H9 (cell line): ENCODE measurements around the gene PRR9. TPM values are rescaled to one million over a fixed set of nuclear protein-coding genes. Genes with fewer than 3 reads are reported as not detected.

Experiments used
- DNase-seq: peaks from one replicate; pipeline ENCODE4 v3.0.0-alpha.2; 2017
- H2AFZ ChIP-seq: one replicate; pipeline ENCODE4 v1.6.1; 2013; ENCODE audit warnings: mild to moderate bottlenecking, low read length, control low read depth, moderate library complexity
- H2AK5ac ChIP-seq: 2 replicates; pipeline ENCODE4 v1.6.1; 2013; ENCODE audit warnings: low read length, control low read depth, mixed read lengths; ENCODE audit not compliant: insufficient read length
- H2BK120ac ChIP-seq: one replicate; pipeline ENCODE4 v1.6.1; 2013; ENCODE audit warnings: low read depth, mild to moderate bottlenecking, low read length, control low read depth, inconsistent platforms; ENCODE audit not compliant: poor library complexity, severe bottlenecking
- H2BK12ac ChIP-seq: 2 replicates; pipeline ENCODE4 v1.6.1; 2013; ENCODE audit warnings: low read length, control low read depth, mixed read lengths, low read depth; ENCODE audit not compliant: insufficient read length
- H2BK15ac ChIP-seq: 2 replicates; pipeline ENCODE4 v1.6.1; 2013; ENCODE audit warnings: low read depth, low read length, control low read depth
- H2BK20ac ChIP-seq: one replicate; pipeline ENCODE4 v1.6.1; 2013; ENCODE audit warnings: low read depth, mild to moderate bottlenecking, low read length, control low read depth, inconsistent platforms; ENCODE audit not compliant: poor library complexity, severe bottlenecking
- H2BK5ac ChIP-seq: 2 replicates; pipeline ENCODE4 v1.6.1; 2013; ENCODE audit warnings: low read length, control low read depth, mixed read lengths; ENCODE audit not compliant: insufficient read length
- H3K14ac ChIP-seq: 2 replicates; pipeline ENCODE4 v1.6.1; 2013; ENCODE audit warnings: low read length, control low read depth; ENCODE audit not compliant: insufficient read depth
- H3K18ac ChIP-seq: 2 replicates; pipeline ENCODE4 v1.6.1; 2013; ENCODE audit warnings: low read depth, mild to moderate bottlenecking, mixed read lengths, low read length, control low read depth; ENCODE audit not compliant: insufficient read length
- H3K23ac ChIP-seq: 2 replicates; pipeline ENCODE4 v1.6.1; 2013; ENCODE audit warnings: low read length, control low read depth, mixed read lengths, low read depth; ENCODE audit not compliant: insufficient read length
- H3K23me2 ChIP-seq: 2 replicates; pipeline ENCODE4 v1.6.1; 2013; ENCODE audit warnings: low read depth, mild to moderate bottlenecking, mixed read lengths, low read length, control low read depth; ENCODE audit not compliant: insufficient read length, poor library complexity, severe bottlenecking
- H3K27ac ChIP-seq: 2 replicates; pipeline ENCODE4 v1.5.1; 2013; ENCODE audit warnings: low read length, control low read depth, mixed read lengths, low read depth; ENCODE audit not compliant: insufficient read length
- H3K27me3 ChIP-seq: 2 replicates; pipeline ENCODE4 v1.6.1; 2013; ENCODE audit warnings: low read length, control low read depth, inconsistent platforms; ENCODE audit not compliant: insufficient read depth
- H3K4ac ChIP-seq: 2 replicates; pipeline ENCODE4 v1.6.1; 2013; ENCODE audit warnings: low read depth, mild to moderate bottlenecking, control low read depth, inconsistent platforms, low read length, moderate library complexity
- H3K4me1 ChIP-seq: 2 replicates; pipeline ENCODE4 v1.6.1; 2013; ENCODE audit warnings: low read length, control low read depth, inconsistent platforms; ENCODE audit not compliant: insufficient read depth
- H3K4me2 ChIP-seq: 2 replicates; pipeline ENCODE4 v1.6.1; 2013; ENCODE audit warnings: low read length, control low read depth, mixed read lengths; ENCODE audit not compliant: insufficient read length, insufficient read depth
- H3K56ac ChIP-seq: 2 replicates; pipeline ENCODE4 v1.6.1; 2013; ENCODE audit warnings: low read depth, mild to moderate bottlenecking, mixed read lengths, low read length, control low read depth; ENCODE audit not compliant: insufficient read length
- H3K79me1 ChIP-seq: 2 replicates; pipeline ENCODE4 v1.6.1; 2013; ENCODE audit warnings: low read depth, mild to moderate bottlenecking, moderate library complexity, low read length, control low read depth, inconsistent platforms; ENCODE audit not compliant: insufficient read depth, poor library complexity, severe bottlenecking
- H3K79me2 ChIP-seq: 2 replicates; pipeline ENCODE4 v1.6.1; 2013; ENCODE audit warnings: low read length, control low read depth, inconsistent platforms; ENCODE audit not compliant: insufficient read depth
- H3K9ac ChIP-seq: 2 replicates; pipeline ENCODE4 v1.6.1; 2013; ENCODE audit warnings: low read length, control low read depth, mixed read lengths; ENCODE audit not compliant: insufficient read length; ENCODE audit errors: extremely low read depth
- H3K9me3 ChIP-seq: one replicate; pipeline ENCODE4 v1.6.1; 2013; ENCODE audit warnings: low read depth, low read length, inconsistent platforms; ENCODE audit not compliant: control insufficient read depth
- H3T11ph ChIP-seq: one replicate; pipeline ENCODE4 v1.6.1; 2013; ENCODE audit warnings: mild to moderate bottlenecking, low read length, control low read depth, inconsistent platforms
- H4K20me1 ChIP-seq: one replicate; pipeline ENCODE4 v1.6.1; 2013; ENCODE audit not compliant: control insufficient read depth, insufficient read length, insufficient read depth
- H4K5ac ChIP-seq: 2 replicates; pipeline ENCODE4 v1.6.1; 2013; ENCODE audit warnings: low read depth, mild to moderate bottlenecking, mixed read lengths, low read length, control low read depth; ENCODE audit not compliant: insufficient read length
- H4K8ac ChIP-seq: replicated peaks from 2 replicates; pipeline ENCODE4 v1.6.1; 2013; ENCODE audit warnings: low read length, control low read depth, mixed read lengths, low read depth; ENCODE audit not compliant: insufficient read length
- H4K91ac ChIP-seq: 2 replicates; pipeline ENCODE4 v1.6.1; 2013; ENCODE audit warnings: low read depth, mild to moderate bottlenecking, moderate library complexity, mixed read lengths, low read length, control low read depth; ENCODE audit not compliant: insufficient read length
- H3K27ac Mint-ChIP-seq, 3 experiments: 2 replicates in 2 of 3; 3 replicates in 1 of 3; pipeline ENCODE4 v1.8.0; 2020 to 2021; ENCODE audit warnings: mixed read lengths in 3 of 3, mild to moderate bottlenecking in 1 of 3, moderate library complexity in 1 of 3
- H3K27me3 Mint-ChIP-seq: 2 replicates; pipeline ENCODE4 v1.8.0; 2021; ENCODE audit warnings: low read depth, mild to moderate bottlenecking, moderate library complexity, mixed read lengths
- H3K36me3 Mint-ChIP-seq, 3 experiments: 2 replicates in 2 of 3; 3 replicates in 1 of 3; pipeline ENCODE4 v1.8.0; 2020 to 2021; ENCODE audit warnings: low read depth in 3 of 3, mixed read lengths in 3 of 3; ENCODE audit not compliant: insufficient read depth in 1 of 3
- H3K4me1 Mint-ChIP-seq, 2 experiments: 2 replicates each; pipeline ENCODE4 v1.8.0; 2020; ENCODE audit warnings: mixed read lengths in 2 of 2
- H3K4me3 Mint-ChIP-seq, 2 experiments: 2 replicates in 1 of 2; 3 replicates in 1 of 2; pipeline ENCODE4 v1.8.0; 2020 to 2021; ENCODE audit warnings: mild to moderate bottlenecking in 2 of 2, mixed read lengths in 2 of 2, moderate library complexity in 1 of 2
- H3K9me3 Mint-ChIP-seq, 2 experiments: 2 replicates in 1 of 2; 3 replicates in 1 of 2; pipeline ENCODE4 v1.8.0; 2020; ENCODE audit warnings: mild to moderate bottlenecking in 2 of 2, mixed read lengths in 2 of 2, moderate library complexity in 1 of 2
- CTCF ChIP-seq: fragments of 200-600 bp; sonication (generic); conservative IDR thresholded peaks from 3 replicates; pipeline ENCODE4 v1.8.0; 2021; ENCODE audit warnings: antibody characterized with exemption, mild to moderate bottlenecking
- WGBS: extraction: QIAGEN DNeasy Blood & Tissue Kit; methylation state at CpG from one replicate; pipeline ENCODE4 v1.1.7; 2013; ENCODE audit warnings: missing lambda C conversion rate, low lambda C conversion rate, mixed read lengths; ENCODE audit not compliant: insufficient read length; ENCODE audit errors: extremely low coverage; 5-methylcytosine and 5-hydroxymethylcytosine counted together
- total RNA-seq: library from RNA; stranded (reverse); gene quantifications from 2 replicates; pipeline ENCODE4 v1.2.1, GENCODE V29; 2021

The PRR9 gene
- total RNA-seq, 1 experiment from 2014 or later = not detected

GRCh38 chr1:153250166-153250565 is 32.8 kb downstream of the PRR9 start:
- Histone ChIP-seq H4K8ac (no peak overlapping the region), H4K20me1 (no peaks in the 10 kb centered on the region), H3K18ac (no peak overlapping the region), H3K9me3 (no peaks in the 10 kb centered on the region), H2BK15ac (no peak overlapping the region), H3K23ac (no peak overlapping the region), H3K4ac (no peak overlapping the region), H3K9ac (no peak overlapping the region), H2AK5ac (no peak overlapping the region), H3T11ph (no peak overlapping the region), H2BK120ac (no peak overlapping the region), H3K79me1 (no peaks in the 10 kb centered on the region), H3K27me3 (no peaks in the 10 kb centered on the region), H3K14ac (no peak overlapping the region), H2BK12ac (no peak overlapping the region), H3K23me2 (peaks cover 4% of the 10 kb centered on the region), H4K91ac (no peak overlapping the region), H3K4me2 (no peak overlapping the region), H4K5ac (peak overlapping the region; percentile 64), H3K4me1 (no peaks in the 10 kb centered on the region), H3K79me2 (no peaks in the 10 kb centered on the region), H3K56ac (no peak overlapping the region), H2BK20ac (no peak overlapping the region), H3K27ac (no peak overlapping the region), H2AFZ (no peak overlapping the region), H2BK5ac (no peak overlapping the region)
- no peak overlapping the region for H3K27ac Mint-ChIP-seq
- H3K36me3 Mint-ChIP-seq = no peaks in the 10 kb centered on the region
- peaks cover 0 to 6% of the 10 kb centered on the region in 2 experiments; a peak in 1 of 5 replicates for H3K9me3 Mint-ChIP-seq
- no peaks in the 10 kb centered on the region for H3K4me1 Mint-ChIP-seq
- H3K27me3 Mint-ChIP-seq = peaks cover 15% of the 10 kb centered on the region
- no peak overlapping the region for H3K4me3 Mint-ChIP-seq
- no peak for DNase-seq
- no peak for TF ChIP-seq CTCF
- no CpG with 5 or more reads among the region's 1 CpG for WGBS
